Endodermal cell (in vitro differentiated cells): ENCODE results near the gene ZP2. TPM values are rescaled to one million over a fixed set of nuclear protein-coding genes. Genes with fewer than 3 reads are reported as not detected.

Experiments used
- DNase-seq: peaks from one replicate; pipeline ENCODE4 v3.0.0-alpha.2; 2017
- H3K27ac ChIP-seq: 2 replicates; pipeline ENCODE4 v1.5.1; 2013; ENCODE audit warnings: mild to moderate bottlenecking, low read depth, low read length, moderate library complexity
- H3K27me3 ChIP-seq: 2 replicates; pipeline ENCODE4 v1.6.1; 2013; ENCODE audit warnings: mild to moderate bottlenecking, low read length, moderate library complexity; ENCODE audit not compliant: insufficient read depth, control insufficient read depth, poor library complexity, severe bottlenecking
- H3K36me3 ChIP-seq: 2 replicates; pipeline ENCODE4 v1.7.0; 2013; ENCODE audit warnings: mild to moderate bottlenecking, low read length, moderate library complexity; ENCODE audit not compliant: control insufficient read depth, insufficient read depth
- H3K4me1 ChIP-seq: one replicate; pipeline ENCODE4 v1.7.0; 2013; ENCODE audit warnings: low read length; ENCODE audit not compliant: control insufficient read depth, insufficient read depth
- H3K4me3 ChIP-seq: 2 replicates; pipeline ENCODE4 v1.5.1; 2013; ENCODE audit warnings: mild to moderate bottlenecking, low read length, moderate library complexity
- H3K9ac ChIP-seq: 2 replicates; pipeline ENCODE4 v1.6.1; 2013; ENCODE audit warnings: mild to moderate bottlenecking, low read length, moderate library complexity; ENCODE audit not compliant: poor library complexity, severe bottlenecking; ENCODE audit errors: extremely low read depth
- H3K9me3 ChIP-seq: 2 replicates; pipeline ENCODE4 v1.6.1; 2013; ENCODE audit warnings: mild to moderate bottlenecking, low read length, moderate library complexity; ENCODE audit not compliant: control insufficient read depth
- H3K27ac Mint-ChIP-seq: 2 replicates; pipeline ENCODE4 v1.8.0; 2020; ENCODE audit warnings: mixed read lengths
- H3K27me3 Mint-ChIP-seq: 2 replicates; pipeline ENCODE4 v1.8.0; 2021; ENCODE audit warnings: mild to moderate bottlenecking, mixed read lengths; ENCODE audit not compliant: insufficient read depth
- H3K36me3 Mint-ChIP-seq: 2 replicates; pipeline ENCODE4 v1.8.0; 2020; ENCODE audit warnings: low read depth, mixed read lengths
- H3K4me1 Mint-ChIP-seq: 2 replicates; pipeline ENCODE4 v1.8.0; 2020; ENCODE audit warnings: mixed read lengths
- H3K4me3 Mint-ChIP-seq: 2 replicates; pipeline ENCODE4 v1.8.0; 2020; ENCODE audit warnings: mild to moderate bottlenecking, moderate library complexity, mixed read lengths
- H3K9me3 Mint-ChIP-seq: 2 replicates; pipeline ENCODE4 v1.8.0; 2020; ENCODE audit warnings: mild to moderate bottlenecking, mixed read lengths
- CTCF ChIP-seq: fragments of 200-600 bp; sonication (generic); conservative IDR thresholded peaks from 2 replicates; pipeline ENCODE4 v1.5.0; 2021; ENCODE audit warnings: antibody characterized with exemption, mild to moderate bottlenecking
- WGBS, 2 experiments: methylation state at CpG; one replicate each; pipeline versions ENCODE4 v1.1.5 to v1.1.7; 2013; ENCODE audit warnings: missing lambda C conversion rate in 2 of 2, mixed read lengths in 1 of 2; ENCODE audit not compliant: insufficient coverage in 1 of 2, insufficient read length in 1 of 2; 5-methylcytosine and 5-hydroxymethylcytosine counted together
- total RNA-seq, 2 donors: library from RNA; stranded (reverse); fragmentation: NEBNext Ultra II Directional in 1 of 2; extraction: Animal tissue kit (Norgen Biotek cat#: 25700) in 1 of 2; gene quantifications; 2 replicates in 1 of 2; 3 replicates in 1 of 2; pipeline ENCODE4 v1.2.1, GENCODE V29; 2021

Gene ZP2
- total RNA-seq, 2 donors from 2014 or later = not detected

- no peak overlapping the region for H3K4me3 Mint-ChIP-seq
- Histone ChIP-seq H3K9me3 (no peaks in the 10 kb centered on the region), H3K4me1 (peaks cover 7% of the 10 kb centered on the region), H3K9ac (no peak overlapping the region), H3K27me3 (no peaks in the 10 kb centered on the region), H3K4me3 (no peak overlapping the region), H3K27ac (no peak overlapping the region), H3K36me3 (no peaks in the 10 kb centered on the region)
- DNase-seq = no peak
- no peaks in the 10 kb centered on the region for H3K9me3 Mint-ChIP-seq
- no peak overlapping the region for H3K27ac Mint-ChIP-seq
- no peaks in the 10 kb centered on the region for H3K36me3 Mint-ChIP-seq
- peaks cover 21% of the 10 kb centered on the region for H3K4me1 Mint-ChIP-seq
- 88% methylated on average over 5 of the region's 5 CpGs; no CpG with 5 or more reads in 1 of the 2 experiments for WGBS, 2 experiments
- no peaks in the 10 kb centered on the region for H3K27me3 Mint-ChIP-seq
- TF ChIP-seq CTCF = no peak
These were observed 25.5 kb upstream of the ZP2 start for GRCh38 chr16:21236831-21237230.

- H3K4me3 ChIP-seq = no peak overlapping the region
- peaks cover 7% of the 10 kb centered on the region for H3K4me1 ChIP-seq
- H3K36me3 Mint-ChIP-seq = no peaks in the 10 kb centered on the region
- DNase-seq = no peak
- peaks cover 21% of the 10 kb centered on the region for H3K4me1 Mint-ChIP-seq
- no peaks in the 10 kb centered on the region for H3K27me3 Mint-ChIP-seq
- H3K36me3 ChIP-seq = no peaks in the 10 kb centered on the region
- H3K27ac Mint-ChIP-seq = no peak overlapping the region
- 88% methylated on average over 3 of the region's 3 CpGs for WGBS, 2 experiments
- no peaks in the 10 kb centered on the region for H3K9me3 Mint-ChIP-seq
- H3K4me3 Mint-ChIP-seq = no peak overlapping the region
- H3K9me3 ChIP-seq = no peaks in the 10 kb centered on the region
- no peak overlapping the region for H3K27ac ChIP-seq
- TF ChIP-seq CTCF = no peak
- H3K9ac ChIP-seq = no peak overlapping the region
- H3K27me3 ChIP-seq = no peaks in the 10 kb centered on the region
These were observed 23.8 kb upstream of the ZP2 start for GRCh38 chr16:21235199-21235585.

- no peaks in the 10 kb centered on the region for H3K27me3 ChIP-seq
- WGBS, 2 experiments = 88% methylated on average over 9 to 11 of the region's 11 CpGs
- H3K4me3 ChIP-seq = no peak within 1 kb of the TSS
- no peak within 1 kb of the TSS for H3K9ac ChIP-seq
- H3K4me3 Mint-ChIP-seq = no peak within 1 kb of the TSS
- H3K36me3 Mint-ChIP-seq = no peaks in the 10 kb centered on the region
- H3K27ac Mint-ChIP-seq = no peak within 1 kb of the TSS
- peaks cover 21% of the 10 kb centered on the region for H3K4me1 Mint-ChIP-seq
- H3K9me3 ChIP-seq = no peaks in the 10 kb centered on the region
- H3K36me3 ChIP-seq = no peaks in the 10 kb centered on the region
- H3K27ac ChIP-seq = no peak within 1 kb of the TSS
- peaks cover 7% of the 10 kb centered on the region for H3K4me1 ChIP-seq
- TF ChIP-seq CTCF = no peak
- H3K27me3 Mint-ChIP-seq = peaks cover 9% of the 10 kb centered on the region
- H3K9me3 Mint-ChIP-seq = no peaks in the 10 kb centered on the region
- DNase-seq = no peak
These were observed 22.3 kb upstream of the ZP2 start, which contains the start of gene ANKS4B for GRCh38 chr16:21233521-21234150. TSS of gene ANKS4B (plus strand) at chr16:21233699. CDS start at chr16:21233738, 39 bp downstream.
